Daoy (cell line): ENCODE data around the gene PCCB. TPM values are rescaled to one million over a fixed set of nuclear protein-coding genes. Genes with fewer than 3 reads are reported as not detected.
"Not testable (repeated sequence)": the region's sequence is repeated elsewhere in the genome, so short reads cannot be mapped to it uniquely, and the experiment has no call there.

Source experiments
- DNase-seq: peaks from one replicate; pipeline ENCODE4 v3.0.0-alpha.2; 2015; ENCODE audit warnings: low read depth
- total RNA-seq: library from RNA; depleted of rRNA; stranded (reverse); fragments of >200 nt; shearing (Covaris generic); gene quantifications from 2 replicates; pipeline ENCODE4 v1.2.3, GENCODE V29; 2014

Gene PCCB
- total RNA-seq, 1 experiment from 2014 or later, result 85.3 TPM

- DNase-seq, result no peak
Measured at GRCh38 chr3:136262559-136262958, 12.4 kb downstream of the PCCB start.

DNA sequence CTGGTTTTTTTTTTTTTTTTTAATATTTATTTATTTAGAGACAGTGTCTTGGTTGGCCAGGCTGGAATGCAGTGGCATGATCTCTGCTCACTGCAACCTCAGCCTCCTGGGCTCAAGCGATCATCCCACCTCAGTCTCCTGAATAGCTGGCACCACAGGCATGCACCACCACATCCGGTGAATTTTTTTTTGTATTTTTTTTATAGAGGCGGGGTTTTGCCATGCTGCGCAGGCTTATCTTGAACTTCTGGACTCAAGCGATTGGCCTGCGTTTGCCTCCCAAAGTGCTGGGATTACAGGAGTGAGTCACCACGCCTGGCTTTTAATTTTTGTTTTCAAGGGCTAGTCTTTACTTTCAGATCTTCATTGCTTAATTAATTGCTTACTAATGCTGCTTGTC is 13.1 kb downstream of the PCCB start:
- no peak for DNase-seq

DNA sequence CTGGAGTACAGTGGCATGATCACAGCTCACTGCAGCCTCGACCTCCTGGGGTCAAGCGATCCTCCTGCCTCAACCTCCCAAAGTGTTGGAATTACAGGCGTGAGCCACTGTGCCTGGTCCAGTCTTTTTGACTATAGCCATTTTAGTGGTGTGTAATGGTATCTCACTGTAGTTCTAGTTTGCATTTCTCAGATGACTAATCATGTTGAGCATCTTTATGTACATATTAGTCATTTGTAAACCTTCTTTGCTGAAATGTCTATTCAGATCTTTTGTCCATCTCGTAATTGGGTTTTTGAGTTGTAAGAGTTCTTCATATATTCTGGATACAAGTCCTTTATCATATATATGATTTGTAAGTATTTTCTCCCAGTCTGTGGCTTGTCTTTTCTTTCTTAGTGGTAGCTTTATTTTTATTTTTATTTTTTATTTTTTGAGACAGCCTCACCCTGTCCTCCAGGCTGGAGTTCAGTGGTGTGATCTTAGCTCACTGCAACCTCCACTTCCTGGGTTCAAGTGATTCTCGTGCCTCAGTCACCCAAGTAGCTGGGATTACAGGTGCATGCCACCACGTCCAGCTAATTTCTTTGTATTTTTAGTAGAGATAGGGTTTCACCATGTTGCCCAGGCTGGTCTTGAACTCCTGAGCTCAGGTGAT is 16.5 kb downstream of the PCCB start:
- peak; percentile 13 for DNase-seq

- no peak for DNase-seq
Measured at GRCh38 chr3:136267235-136267634, 17.1 kb downstream of the PCCB start.

DNA sequence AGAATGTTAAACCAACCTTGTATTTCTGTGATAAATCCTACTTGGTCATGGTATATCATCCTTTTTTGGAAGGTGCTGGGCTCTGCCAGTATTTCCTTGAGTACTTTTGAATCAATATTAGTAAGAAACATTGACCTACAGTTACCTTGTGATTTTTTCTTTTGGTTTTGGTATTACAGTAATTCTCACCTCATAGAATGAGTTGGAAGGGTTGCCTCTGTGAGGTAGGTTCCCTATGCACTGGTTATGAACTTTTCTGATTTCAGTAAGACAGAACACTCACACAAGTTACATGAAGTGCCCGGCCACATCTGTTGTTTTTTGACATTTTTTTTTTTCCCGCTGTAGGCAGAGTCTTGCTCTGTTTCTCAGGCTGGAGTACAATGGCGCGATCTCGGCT is 20.0 kb downstream of the PCCB start:
- no peak for DNase-seq

GRCh38 chr3:136271626-136272025 is 21.5 kb downstream of the PCCB start:
- not testable (repeated sequence) for DNase-seq

DNA sequence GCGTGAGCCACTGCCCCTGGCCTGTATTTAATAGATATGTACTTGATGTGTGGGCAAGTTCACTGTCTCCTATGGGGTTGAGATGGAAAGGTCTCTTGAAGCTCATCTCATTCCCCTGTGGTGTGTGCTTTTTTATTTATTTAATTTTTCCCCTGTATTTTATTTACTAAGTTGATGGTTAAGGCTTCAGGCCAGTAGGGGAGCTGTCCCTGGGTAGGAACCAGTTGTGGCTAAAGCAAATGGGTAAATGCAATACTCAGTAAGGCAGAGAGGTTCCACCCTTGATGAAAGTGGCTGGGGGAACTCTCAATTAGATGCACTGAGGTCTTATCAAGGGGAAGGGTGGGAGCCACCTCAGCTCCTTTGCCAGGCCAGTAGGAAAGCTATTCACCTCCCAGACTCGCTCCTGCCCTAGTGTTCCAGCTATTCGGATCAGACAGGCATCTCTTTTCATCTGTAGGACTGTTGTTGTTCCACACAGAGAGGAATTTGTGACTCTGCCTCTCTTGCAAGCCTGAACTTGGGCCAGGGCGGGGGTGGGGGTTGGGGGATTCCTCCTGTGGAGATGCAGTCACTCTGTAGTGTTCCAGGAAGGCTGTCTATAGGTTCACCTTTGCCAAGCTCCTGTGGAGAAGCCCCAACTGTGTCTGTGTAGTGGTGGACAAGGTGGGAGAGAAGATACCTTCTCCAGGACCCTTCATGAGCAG is 26.1 kb downstream of the PCCB start:
- no peak for DNase-seq

DNA sequence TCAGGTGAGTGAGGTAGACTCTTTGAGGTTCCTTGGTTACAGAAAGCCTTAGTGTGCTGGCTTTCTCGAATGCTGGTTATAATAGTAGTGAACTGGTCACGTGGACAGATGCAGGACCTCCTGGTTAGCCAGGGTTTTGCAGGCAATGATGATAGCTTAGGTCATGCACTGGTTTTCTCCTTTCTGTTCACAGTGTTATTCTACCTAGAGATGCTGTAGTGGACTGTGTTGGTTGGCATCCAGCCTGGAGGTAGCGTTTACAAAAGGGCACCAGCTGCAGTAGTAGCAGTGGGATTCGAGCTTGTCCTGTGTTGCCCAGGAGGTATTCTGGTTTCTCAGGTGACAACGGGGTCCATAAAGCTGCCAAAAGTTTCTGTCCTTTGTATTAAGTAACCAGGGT is 27.0 kb downstream of the PCCB start:
- no peak for DNase-seq

GRCh38 chr3:136277634-136278033 is 27.5 kb downstream of the PCCB start:
- no peak for DNase-seq

DNA sequence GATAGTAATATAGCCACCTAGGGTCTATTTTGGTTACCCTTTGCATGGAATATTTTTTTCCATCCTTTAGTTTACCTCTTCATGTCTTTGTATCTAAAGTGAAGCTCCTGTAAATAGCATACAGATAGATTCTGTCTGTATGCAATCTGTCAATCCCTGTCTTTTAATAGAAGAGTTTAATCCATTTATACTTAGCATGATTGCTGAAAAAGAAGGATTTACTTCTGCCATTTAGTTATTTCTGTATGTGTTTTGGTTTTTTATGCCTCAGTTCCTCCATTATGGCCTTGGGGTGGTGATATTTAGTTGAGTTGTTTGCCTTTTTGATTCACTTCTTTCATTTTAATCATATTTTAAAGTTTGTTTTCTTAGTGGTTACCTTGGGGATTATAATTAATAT is 29.0 kb downstream of the PCCB start:
- no peak for DNase-seq

GRCh38 chr3:136280961-136281360 is 30.8 kb downstream of the PCCB start:
- DNase-seq, result no peak

DNA sequence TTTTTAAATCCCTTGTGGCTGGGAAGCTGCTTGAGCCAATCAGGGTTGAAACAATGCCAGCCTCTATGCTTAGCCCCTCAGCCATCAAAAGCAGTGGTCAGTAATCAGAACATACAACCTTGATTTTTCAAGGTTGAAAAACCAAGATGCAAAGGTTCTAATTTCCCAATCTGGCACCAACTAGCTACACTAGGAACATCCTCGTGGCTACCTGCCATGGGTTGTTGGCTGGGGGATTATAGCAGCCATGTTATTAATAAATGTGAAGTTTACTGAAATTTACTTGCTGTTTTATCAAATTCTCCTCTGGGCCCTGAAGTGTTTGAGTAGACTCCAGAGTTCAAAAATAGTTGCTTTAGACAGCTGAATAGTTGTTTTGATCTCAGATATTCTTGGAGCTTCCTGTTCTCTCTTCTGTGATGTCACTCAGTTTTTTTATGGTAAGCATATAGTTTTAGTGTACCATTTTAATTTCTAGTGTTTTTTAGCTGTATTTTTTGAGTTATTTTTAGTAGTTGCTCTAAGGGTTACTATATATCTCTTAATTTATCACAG is 31.9 kb downstream of the PCCB start:
- DNase-seq, result no peak

DNA sequence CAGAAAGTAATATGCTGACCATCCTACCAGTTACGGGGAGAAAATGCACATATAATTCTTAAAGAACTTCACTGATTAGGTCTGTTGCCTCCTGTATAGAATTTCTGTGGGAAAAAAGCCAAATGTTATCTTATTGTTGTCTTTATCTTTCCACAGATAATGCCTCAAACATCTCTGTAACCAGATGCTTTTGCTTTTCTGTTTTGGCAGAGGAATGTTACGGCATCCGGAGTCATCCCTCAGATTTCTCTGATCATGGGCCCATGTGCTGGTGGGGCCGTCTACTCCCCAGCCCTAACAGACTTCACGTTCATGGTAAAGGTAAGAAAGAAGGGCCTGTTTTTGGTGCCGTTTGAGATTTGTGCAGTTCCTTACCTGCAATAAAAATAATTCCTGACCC is 33.5 kb downstream of the PCCB start:
- no peak for DNase-seq

DNA sequence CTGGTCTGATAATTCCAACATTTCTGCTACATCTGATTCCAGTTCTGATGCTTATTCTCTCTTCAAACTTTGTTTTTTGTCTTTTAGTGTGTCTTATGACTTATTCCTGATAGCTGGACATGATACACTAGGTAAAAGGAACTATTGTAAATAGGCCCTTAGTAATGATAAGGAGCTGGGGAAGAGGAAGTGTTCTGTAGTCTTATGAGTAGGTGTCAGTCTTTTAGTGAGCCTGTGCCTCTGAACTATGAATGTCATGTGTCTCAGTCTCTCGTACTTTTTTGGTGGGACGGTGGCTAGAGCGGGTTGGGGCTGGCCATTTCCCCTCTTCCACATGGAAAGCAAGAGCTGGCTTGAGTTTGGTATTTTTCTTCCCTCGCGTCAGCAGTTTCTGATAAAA is 41.2 kb downstream of the PCCB start:
- no peak for DNase-seq

GRCh38 chr3:136292500-136292899 is 42.4 kb downstream of the PCCB start:
- DNase-seq, result no peak

GRCh38 chr3:136293279-136293678 is 43.1 kb downstream of the PCCB start:
- DNase-seq, result no peak

DNA sequence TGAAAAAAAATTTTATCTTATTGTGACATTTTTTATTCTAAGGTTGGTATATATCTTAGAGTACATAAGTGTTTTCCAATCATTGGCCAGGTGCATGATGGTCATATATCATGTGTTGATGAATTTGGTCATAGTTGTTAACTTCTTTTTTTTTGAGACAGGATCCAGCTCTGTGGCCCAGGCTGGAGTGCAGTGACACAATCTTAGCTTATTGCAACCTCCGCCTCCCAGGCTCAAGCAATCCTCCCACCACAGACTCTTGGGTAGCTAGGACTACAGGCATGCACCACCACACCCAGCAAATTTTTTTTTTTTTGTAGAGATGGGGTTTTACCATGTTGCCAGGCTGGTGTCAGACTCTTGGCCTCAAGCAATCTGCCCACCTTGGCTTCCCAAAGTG is 44.0 kb downstream of the PCCB start:
- no peak for DNase-seq

DNA sequence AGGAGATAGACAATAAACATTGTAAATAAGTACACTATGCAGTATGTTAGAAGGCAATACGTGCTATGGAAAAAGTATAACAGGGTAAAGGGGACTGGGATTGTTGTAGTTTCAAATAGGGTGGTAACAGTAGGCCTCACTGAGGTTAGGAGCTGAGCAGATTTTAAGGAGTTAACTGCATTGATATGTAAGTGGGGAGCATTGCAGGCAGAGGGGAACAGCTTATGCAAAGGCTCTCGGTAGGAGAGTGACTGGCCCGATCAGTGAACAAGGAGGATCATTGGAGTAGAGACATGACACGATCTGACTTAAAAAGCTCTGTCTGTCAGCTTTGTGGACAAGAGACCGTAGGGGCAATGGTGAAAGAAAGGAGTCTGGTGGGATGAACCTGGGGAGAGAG is 46.8 kb downstream of the PCCB start:
- DNase-seq, result no peak

GRCh38 chr3:136297826-136298225 is 47.7 kb downstream of the PCCB start:
- DNase-seq, result no peak

GRCh38 chr3:136300444-136300843 is 50.3 kb downstream of the PCCB start:
- no peak for DNase-seq

DNA sequence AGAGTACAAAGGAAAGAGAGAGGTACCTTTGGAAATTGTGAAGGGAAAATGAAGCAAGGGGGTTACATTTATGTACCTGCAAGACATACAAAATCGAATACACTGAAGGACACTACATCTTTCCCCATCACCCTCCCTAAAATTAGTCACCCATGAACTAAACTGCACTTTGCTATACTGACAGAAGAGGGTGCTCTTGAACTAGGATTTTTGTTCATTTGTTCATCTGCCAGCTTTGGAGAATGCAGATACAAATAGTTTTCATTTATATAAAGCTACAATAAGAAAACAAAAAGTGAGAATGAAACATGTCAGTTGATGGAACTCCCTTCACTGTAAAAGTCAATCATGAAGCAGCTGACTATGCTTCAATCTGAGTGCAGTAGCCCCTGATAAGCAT is 55.7 kb downstream of the PCCB start:
- DNase-seq, result peak; percentile 15

DNA sequence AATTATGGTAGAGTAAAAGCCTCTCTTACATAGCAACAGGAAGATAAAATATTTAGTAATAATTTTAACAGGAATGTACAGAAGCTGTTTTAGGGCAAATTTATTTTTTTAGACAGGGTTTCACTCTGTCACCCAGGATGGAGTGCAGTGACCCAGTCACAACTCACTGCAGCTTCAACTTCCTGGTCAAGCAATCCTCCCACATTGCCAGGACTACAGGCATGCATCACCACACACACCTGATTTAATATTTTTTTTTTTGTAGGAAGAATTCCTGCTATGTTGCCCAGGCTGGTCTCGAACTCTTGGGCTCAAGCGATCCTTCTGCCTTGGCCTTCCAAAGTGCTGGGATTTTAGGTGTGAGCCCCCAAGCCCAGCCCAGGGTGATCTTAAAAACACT is 61.1 kb downstream of the PCCB start:
- DNase-seq, result no peak

GRCh38 chr3:136311968-136312367 is 61.8 kb downstream of the PCCB start:
- no peak for DNase-seq
